Chondrocyte (in vitro differentiated cells): ENCODE measurements around the gene USP10. TPM values are rescaled to one million over a fixed set of nuclear protein-coding genes. Genes with fewer than 3 reads are reported as not detected.

Experiments used
- DNase-seq: peaks from one replicate; pipeline ENCODE4 v3.0.0; 2021; ENCODE audit warnings: mixed read lengths, low spot score
- H3K27ac Mint-ChIP-seq: one replicate; pipeline ENCODE4 v1.8.0; 2021; ENCODE audit warnings: mild to moderate bottlenecking, moderate library complexity, mixed read lengths; ENCODE audit not compliant: unreplicated experiment
- H3K27me3 Mint-ChIP-seq: 2 replicates; pipeline ENCODE4 v1.8.0; 2021; ENCODE audit warnings: low read depth, mixed read lengths
- H3K36me3 Mint-ChIP-seq: 2 replicates; pipeline ENCODE4 v1.8.0; 2021; ENCODE audit warnings: low read depth, mixed read lengths
- H3K4me1 Mint-ChIP-seq: 2 replicates; pipeline ENCODE4 v1.8.0; 2021; ENCODE audit warnings: low read depth, mild to moderate bottlenecking, mixed read lengths
- H3K4me3 Mint-ChIP-seq: one replicate; pipeline ENCODE4 v1.8.0; 2021; ENCODE audit warnings: mild to moderate bottlenecking, moderate library complexity, mixed read lengths; ENCODE audit not compliant: unreplicated experiment
- H3K9me3 Mint-ChIP-seq: 2 replicates; pipeline ENCODE4 v1.8.0; 2021; ENCODE audit warnings: low read depth, mixed read lengths
- total RNA-seq: library from RNA; stranded (reverse); gene quantifications from 3 replicates; pipeline ENCODE4 v1.2.1, GENCODE V29; 2021
- TF ChIP-seq, protein P1 (sequence below): fragments of 200-600 bp; sonication (generic); IDR thresholded peaks from 2 replicates; pipeline ENCODE4 v1.5.0; 2021; ENCODE audit warnings: antibody characterized with exemption, mild to moderate bottlenecking, moderate library complexity

The USP10 gene
- total RNA-seq, 1 donor from 2014 or later: 43.0 TPM

DNA sequence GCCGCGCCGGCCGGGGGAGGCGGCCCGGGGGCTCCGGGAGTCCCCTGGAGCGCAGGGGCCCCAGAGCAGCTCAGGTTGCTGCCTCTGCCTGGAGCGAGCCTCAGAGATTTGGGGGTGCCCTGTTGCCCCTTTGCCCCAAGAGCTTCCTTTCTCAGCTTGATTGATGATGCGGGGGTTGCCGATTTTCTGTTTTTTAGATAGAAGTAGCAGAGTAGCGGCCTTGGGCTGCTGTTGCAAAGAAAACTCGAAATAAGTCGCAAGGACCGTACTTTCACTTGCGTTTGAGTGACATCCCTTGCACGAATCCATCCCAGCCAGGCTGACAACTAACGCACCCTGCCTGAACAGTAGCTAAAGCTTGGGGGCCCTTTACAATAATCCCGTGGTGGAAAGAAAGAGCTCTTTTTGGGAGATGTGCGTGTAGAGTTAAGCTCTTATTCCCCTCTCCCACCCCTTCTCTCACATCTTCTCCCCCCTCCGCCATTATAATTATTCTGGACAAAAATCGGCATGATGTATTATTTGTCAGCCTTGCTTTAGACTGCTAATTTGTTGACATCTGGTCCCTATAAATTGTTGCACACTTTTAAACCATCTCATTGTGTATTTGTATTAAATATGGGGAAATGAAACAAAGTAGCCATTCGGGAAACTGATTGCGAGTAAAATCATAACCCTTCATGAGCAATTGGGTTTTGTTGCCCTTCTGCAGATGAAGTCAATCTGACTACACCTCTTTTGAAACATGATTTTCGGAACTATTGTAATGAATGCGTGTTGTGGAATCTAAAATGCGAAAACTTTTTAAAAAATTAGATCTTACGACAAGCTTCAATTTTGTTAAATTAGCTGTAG is 873 bp downstream of the USP10 start:
- H3K27ac Mint-ChIP-seq: peak overlapping the region; percentile 89
- H3K27me3 Mint-ChIP-seq: no peaks in the 10 kb centered on the region
- DNase-seq: no peak
- peaks cover 4% of the 10 kb centered on the region for H3K9me3 Mint-ChIP-seq
- peak overlapping the region; percentile 87 for H3K4me3 Mint-ChIP-seq
- peaks cover 35% of the 10 kb centered on the region for H3K4me1 Mint-ChIP-seq
- H3K36me3 Mint-ChIP-seq: no peaks in the 10 kb centered on the region
- TF ChIP-seq, protein P1, sequence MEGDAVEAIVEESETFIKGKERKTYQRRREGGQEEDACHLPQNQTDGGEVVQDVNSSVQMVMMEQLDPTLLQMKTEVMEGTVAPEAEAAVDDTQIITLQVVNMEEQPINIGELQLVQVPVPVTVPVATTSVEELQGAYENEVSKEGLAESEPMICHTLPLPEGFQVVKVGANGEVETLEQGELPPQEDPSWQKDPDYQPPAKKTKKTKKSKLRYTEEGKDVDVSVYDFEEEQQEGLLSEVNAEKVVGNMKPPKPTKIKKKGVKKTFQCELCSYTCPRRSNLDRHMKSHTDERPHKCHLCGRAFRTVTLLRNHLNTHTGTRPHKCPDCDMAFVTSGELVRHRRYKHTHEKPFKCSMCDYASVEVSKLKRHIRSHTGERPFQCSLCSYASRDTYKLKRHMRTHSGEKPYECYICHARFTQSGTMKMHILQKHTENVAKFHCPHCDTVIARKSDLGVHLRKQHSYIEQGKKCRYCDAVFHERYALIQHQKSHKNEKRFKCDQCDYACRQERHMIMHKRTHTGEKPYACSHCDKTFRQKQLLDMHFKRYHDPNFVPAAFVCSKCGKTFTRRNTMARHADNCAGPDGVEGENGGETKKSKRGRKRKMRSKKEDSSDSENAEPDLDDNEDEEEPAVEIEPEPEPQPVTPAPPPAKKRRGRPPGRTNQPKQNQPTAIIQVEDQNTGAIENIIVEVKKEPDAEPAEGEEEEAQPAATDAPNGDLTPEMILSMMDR: no peak

DNA sequence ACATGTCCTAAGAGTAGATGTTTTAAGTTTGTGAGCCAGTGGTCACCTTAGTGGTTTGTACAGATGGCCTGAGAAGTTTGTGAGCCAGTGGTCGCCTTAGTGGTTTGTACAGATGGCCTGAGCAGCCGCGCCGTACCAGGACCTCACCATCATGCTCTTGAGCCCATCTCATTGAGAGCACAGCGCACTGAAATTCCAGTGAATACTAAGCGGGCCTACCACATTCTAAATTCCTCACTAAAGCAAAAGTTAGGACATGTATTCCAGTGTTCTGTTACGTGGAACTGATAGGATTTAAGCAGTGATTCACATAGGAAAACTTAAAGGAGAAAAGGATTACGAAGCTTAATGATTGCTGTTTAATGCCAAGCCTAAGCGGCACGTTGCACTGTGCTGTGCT is 3.9 kb downstream of the USP10 start:
- Mint-ChIP-seq H3K9me3 (no peaks in the 10 kb centered on the region), H3K4me1 (peaks cover 38% of the 10 kb centered on the region), H3K27me3 (no peaks in the 10 kb centered on the region), H3K36me3 (no peaks in the 10 kb centered on the region), H3K27ac (no peak overlapping the region), H3K4me3 (no peak overlapping the region)
- TF ChIP-seq, protein P1: no peak
- DNase-seq: no peak

- TF ChIP-seq, protein P1: no peak
- Mint-ChIP-seq H3K9me3 (no peaks in the 10 kb centered on the region), H3K4me3 (no peak overlapping the region), H3K27ac (no peak overlapping the region), H3K4me1 (peaks cover 33% of the 10 kb centered on the region), H3K36me3 (no peaks in the 10 kb centered on the region), H3K27me3 (no peaks in the 10 kb centered on the region)
- DNase-seq: no peak
Measured at GRCh38 chr16:84704253-84704652, 4.5 kb downstream of the USP10 start.

DNA sequence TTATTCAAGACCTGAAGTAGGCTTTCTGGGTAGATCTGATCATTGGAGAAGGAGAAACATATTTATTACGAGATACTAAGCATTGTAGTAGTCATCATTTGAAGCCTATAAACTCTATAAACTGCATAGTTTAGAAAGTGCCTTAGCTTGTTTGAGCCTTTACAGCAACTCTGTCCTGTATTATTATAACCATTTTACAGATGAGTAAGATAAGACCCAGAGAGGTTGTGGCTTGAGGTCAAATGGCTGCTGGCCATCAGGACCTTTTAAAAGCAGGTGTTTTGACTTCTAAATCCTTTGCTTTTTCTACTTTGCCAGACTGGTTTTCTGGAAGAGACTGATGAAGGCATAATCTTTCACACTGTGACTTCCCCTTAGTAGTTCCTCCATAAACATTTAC is 7.1 kb downstream of the USP10 start:
- Mint-ChIP-seq H3K27ac (no peak overlapping the region), H3K27me3 (no peaks in the 10 kb centered on the region), H3K4me3 (no peak overlapping the region), H3K36me3 (no peaks in the 10 kb centered on the region), H3K9me3 (no peaks in the 10 kb centered on the region), H3K4me1 (peaks cover 18% of the 10 kb centered on the region)
- no peak for DNase-seq
- TF ChIP-seq, protein P1: no peak

DNA sequence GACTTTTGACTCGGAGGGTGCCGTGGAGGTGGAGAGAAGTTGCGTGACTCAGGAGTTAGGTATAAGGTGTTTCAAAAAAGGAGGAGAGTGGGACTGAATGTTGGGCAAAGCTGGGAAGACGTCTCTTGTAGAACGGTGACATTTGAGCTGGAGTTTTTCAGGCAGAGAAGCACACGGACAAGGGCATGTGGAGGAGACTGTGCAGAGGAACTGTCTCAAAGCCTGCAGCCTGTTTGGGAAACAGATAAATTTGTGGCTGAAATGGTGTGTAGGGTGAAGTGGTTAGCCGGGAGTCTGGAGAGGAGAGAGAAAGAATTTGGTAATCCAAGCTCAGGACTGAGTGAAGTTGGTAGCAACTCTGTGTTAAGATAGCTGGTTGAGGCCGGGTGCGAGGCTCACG is 9.8 kb downstream of the USP10 start:
- Mint-ChIP-seq H3K27me3 (no peaks in the 10 kb centered on the region), H3K27ac (no peak overlapping the region), H3K4me3 (no peak overlapping the region), H3K36me3 (no peaks in the 10 kb centered on the region), H3K9me3 (no peaks in the 10 kb centered on the region), H3K4me1 (peaks cover 16% of the 10 kb centered on the region)
- TF ChIP-seq, protein P1: no peak
- no peak for DNase-seq
